Fibroblast of peridontal ligament (primary cell): ENCODE results near the gene HEATR9.

Experiments
- DNase-seq: peaks from one replicate; pipeline ENCODE4 v3.0.0-alpha.2; 2010; ENCODE audit errors: extremely low read depth

The HEATR9 gene

GRCh38 chr17:35866341-35866950, 2.2 kb downstream of the HEATR9 start:
- DNase-seq: no peak

- DNase-seq: peak; percentile 63
Observed at GRCh38 chr17:35865412-35866340, 3.0 kb downstream of the HEATR9 start.

- DNase-seq: no peak
Observed at GRCh38 chr17:35864853-35865252, 3.8 kb downstream of the HEATR9 start.

- no peak for DNase-seq
Observed at GRCh38 chr17:35856603-35857002, 12.1 kb downstream of the HEATR9 start.

GRCh38 chr17:35855965-35856364, 12.7 kb downstream of the HEATR9 start:
- no peak for DNase-seq

- DNase-seq: peak; percentile 77
Observed at GRCh38 chr17:35849469-35850348, 19.0 kb downstream of the HEATR9 start.

- no peak for DNase-seq
Observed at GRCh38 chr17:35847633-35848373, 20.9 kb downstream of the HEATR9 start.

GRCh38 chr17:35847006-35847405, 21.7 kb downstream of the HEATR9 start:
- no peak for DNase-seq

GRCh38 chr17:35846055-35846809, 22.5 kb downstream of the HEATR9 start:
- peak; percentile 69 for DNase-seq

- no peak for DNase-seq
Observed at GRCh38 chr17:35844547-35844946, 24.1 kb downstream of the HEATR9 start.

GRCh38 chr17:35843698-35844097, 25.0 kb downstream of the HEATR9 start:
- DNase-seq: no peak

GRCh38 chr17:35842239-35842638, 26.5 kb downstream of the HEATR9 start:
- DNase-seq: no peak

GRCh38 chr17:35841505-35841904, 27.2 kb downstream of the HEATR9 start:
- DNase-seq: peak; percentile 13

- DNase-seq: no peak
Observed at GRCh38 chr17:35841101-35841500, 27.6 kb downstream of the HEATR9 start.

- no peak for DNase-seq
Observed at GRCh38 chr17:35825206-35825605, 43.5 kb downstream of the HEATR9 start.

- DNase-seq: no peak
Observed at GRCh38 chr17:35821308-35821707, 47.4 kb downstream of the HEATR9 start.

GRCh38 chr17:35819455-35819854, 49.2 kb downstream of the HEATR9 start:
- DNase-seq: no peak

GRCh38 chr17:35817196-35817595, 51.5 kb downstream of the HEATR9 start:
- no peak for DNase-seq

- no peak for DNase-seq
Observed at GRCh38 chr17:35816723-35817122, 52.0 kb downstream of the HEATR9 start.

GRCh38 chr17:35812456-35812855, 56.2 kb downstream of the HEATR9 start:
- no peak for DNase-seq

- no peak for DNase-seq
Observed at GRCh38 chr17:35811759-35812158, 56.9 kb downstream of the HEATR9 start.
